Activated CD8-positive, alpha-beta memory T cell treated with anti-CD3 and anti-CD28 coated beads for 1 hour (primary cell): ENCODE measurements around the gene GRID1.

Experiments
- DNase-seq, 2 donors: peaks; one replicate each; pipeline ENCODE4 v3.0.0-alpha.2; 2020; ENCODE audit warnings: low read depth in 1 of 2; ENCODE audit errors: extremely low read depth in 1 of 2

GRID1 gene

GRCh38 chr10:86073199-86073977 lies 293.2 kb downstream of the GRID1 start:
- DNase-seq: no peak

DNA sequence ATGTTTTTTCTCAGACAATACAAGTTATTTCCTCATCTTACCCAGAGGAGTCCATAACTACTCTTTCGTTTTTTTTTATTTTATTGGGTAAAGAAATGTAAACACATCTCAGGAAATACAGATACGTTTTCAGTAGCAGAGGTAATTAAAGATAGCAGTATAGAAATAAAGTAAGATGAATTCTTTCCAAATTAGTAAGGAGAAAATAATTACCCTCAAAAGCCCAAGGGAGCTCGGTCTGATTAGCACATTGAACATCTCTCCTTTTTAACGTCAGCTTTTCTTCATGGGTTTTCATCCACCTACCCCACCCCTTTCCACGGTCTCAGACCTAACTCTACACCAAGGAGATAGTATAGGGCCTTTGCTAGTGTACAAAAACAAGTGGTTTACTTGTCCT lies 294.2 kb downstream of the GRID1 start:
- no peak for DNase-seq

DNA sequence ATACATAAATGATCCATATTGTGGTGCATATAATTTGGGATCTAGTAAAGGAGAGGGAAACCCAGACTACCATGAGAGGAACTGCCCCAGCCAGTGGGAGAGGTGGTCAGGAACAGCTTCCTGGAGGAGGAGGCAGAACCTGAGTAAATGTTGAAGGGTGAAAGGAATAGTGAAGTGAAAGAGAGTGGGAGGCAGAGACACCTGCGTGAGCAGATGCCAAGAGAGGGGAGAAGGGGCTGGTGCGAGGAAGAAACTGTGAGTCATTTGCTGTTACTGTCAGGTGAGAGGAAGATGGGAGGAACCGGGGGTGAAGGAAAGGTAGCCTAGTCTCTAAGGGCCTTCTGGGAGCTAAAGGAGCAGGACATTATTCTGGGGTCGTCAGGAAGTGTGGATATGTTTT lies 294.8 kb downstream of the GRID1 start:
- DNase-seq: no peak

DNA sequence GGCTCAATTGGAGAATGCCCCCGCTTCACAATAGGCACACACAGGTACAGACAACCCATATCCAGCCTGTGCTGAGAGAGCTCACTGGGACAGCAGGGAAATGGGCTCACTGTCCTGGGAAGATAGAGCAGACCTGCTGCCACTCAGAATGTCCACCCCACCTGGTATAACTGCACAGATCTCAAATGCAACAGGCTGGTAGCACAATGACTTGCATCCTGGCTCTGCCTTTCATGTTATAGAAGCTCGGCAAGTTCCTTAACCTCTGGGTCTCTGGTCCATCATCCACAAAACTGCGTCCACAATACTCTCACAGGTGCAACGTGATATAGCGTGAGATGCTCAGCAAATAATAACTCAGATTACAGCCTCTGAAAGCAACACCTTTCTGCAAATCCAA lies 295.4 kb downstream of the GRID1 start:
- no peak for DNase-seq

DNA sequence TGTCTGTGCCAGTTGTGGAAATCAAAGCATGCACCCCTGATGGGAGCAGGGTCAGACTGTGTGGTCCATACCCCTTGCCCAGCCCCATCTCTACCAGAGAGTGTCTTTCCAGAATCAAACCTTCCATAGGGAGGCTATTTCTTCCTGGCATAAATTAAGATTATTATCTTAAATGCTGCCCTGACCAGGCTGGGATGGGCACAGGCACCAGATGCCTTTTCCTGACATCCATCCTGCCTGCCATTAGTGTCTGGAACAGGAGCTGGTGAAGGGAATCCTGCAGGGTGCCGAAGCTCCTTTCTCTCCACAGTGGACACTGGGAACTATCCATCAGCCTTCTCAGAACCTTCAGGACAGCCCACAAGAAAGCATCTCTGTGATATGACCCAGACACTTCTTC lies 296.3 kb downstream of the GRID1 start:
- no peak for DNase-seq

DNA sequence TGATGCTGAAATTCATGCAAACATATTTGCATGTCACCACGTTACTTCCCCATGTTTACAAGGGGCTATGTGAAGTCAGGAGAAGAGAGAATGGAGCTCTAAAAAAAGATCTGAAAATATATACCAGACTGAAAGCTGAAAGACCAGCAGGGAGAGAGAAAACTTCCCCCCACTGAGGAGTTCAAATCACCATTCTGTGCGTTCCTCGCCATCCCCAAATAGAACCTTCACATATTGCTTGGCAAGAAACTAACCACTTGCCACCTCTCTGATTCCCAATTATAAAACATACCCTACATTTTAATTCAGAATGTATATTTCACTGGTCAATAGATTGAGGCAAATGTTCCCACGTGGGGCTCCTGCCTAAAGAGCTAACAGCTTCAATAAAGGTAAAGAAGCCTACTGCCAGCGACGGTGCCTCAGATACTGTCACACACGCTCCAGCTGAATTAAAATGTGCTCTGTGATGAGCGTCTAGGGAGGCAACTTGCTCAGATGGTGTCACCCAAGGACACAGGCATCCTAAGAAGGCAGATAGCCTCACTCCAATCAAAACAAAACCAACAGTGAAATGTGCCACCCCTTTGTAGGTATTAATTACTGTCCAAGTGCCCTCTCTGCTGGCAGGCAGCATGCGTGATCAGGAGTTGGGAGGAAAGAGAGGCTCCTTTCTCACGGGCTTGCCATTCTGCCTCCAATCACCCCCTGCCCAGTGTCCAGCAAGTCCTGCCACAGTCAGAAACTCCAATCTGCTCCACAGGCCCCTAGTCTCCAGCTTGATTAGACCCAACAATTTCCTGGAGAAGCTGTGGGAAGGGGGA lies 298.2 kb downstream of the GRID1 start:
- DNase-seq: no peak

DNA sequence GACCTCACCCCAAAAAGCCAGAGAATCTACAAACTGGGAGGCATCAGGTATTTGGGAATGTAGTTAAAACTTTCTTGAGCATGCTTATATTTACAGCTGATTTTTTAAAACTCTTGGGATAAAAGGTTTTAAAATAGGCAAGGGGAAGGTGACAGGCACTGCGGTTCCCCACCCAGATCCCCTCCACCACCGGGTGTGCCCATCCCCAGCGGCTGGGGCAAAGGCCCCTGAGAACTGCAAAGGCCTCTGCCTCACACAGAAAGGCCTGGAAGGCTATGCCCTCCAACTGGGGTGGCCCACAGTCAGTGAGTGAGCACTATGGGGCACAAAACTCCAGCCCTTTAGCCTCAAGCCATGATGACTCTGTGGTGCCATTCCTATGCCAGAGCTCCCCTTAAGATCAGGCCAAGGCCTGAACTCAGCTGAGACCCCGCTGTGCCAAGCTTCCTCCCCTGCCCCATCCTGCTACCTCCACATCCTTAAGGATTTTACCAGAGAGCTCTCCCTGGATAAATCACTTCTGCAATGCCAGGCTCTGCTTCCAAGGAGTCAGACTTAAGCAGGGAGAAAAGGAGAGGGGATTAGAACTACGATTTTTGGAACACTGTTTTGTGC lies 299.1 kb downstream of the GRID1 start:
- DNase-seq: no peak

DNA sequence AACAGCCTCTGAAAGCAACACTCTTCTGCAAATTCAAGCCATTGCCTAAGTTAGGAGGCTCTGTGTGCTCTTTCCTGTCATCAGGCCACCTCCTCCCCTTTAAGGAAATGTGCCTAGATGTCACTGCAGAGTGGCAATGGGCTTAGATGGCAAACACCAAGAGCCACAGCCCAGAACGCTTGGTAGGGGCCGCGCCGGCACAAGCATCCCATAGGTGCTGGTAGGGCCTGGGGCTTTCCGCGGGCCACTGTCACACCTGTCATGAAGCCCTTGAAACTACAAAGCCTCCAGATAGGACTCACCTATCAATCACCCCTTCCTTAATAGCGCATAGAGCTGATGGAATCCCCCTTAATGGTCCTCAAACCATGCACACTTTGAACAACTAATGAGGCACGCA lies 299.9 kb downstream of the GRID1 start:
- no peak for DNase-seq

DNA sequence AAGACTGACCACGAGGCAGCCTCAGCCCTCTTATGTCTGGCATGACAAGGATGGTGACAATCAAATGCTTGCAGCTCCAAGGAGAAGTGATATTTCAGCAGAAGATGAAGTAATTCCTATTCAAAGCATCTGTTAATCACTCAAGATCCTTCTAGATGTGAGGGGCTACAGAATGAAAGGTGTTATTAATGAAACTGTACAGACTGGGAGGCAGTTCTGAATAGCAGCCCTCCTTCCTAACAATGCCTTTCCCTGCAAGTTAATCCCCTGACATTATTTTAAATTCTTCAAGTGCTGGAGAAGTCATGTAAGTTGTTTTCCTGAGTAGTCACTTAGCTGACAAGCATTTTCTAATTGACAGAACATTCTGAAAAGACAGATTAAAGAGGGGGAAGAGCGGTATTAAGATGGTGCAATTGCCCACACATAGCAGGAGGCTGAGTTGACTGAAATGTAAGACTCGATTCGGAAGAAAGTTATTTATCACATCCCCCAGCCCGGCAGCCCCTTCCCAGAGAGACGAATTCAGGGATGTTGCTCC lies 300.8 kb downstream of the GRID1 start:
- DNase-seq: no peak

GRCh38 chr10:86064931-86065662 lies 301.5 kb downstream of the GRID1 start:
- DNase-seq: no peak

DNA sequence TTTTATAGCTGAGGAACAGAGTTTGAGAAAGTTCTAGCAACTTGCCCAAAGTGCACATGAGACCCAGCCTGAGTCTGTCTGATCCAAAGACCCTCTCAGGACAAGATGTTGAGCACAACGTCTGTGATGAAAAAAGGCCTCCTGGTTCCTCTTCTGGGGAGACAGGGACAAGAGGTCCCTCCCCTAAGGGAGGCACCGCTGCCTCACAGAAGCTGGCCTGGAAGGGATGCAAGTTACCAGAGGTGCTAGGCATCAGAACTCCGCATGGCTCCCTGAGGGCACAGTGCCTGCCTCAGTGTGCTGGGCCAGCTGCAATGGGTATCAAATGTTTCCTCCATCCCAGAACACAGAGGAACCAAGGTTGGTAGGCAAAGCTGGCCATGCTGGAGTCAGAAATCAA lies 302.4 kb downstream of the GRID1 start:
- no peak for DNase-seq

DNA sequence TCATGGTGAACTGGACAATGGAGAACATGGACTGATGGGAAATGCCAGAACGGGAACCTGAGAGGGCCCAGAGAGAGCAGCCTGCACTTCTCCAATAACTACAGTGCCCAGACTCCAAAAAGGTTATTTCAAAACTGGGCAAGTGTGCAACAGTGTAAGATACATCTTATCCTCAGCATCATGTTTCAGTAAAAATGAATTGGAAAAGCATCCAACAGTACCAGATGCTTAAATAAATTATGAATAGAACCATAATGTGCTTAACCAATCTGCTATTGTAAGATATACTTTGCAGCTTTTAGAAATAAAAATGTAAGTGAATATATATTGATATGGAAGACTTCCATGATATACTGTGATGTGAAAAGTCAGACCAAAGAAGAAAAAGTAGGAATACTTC lies 303.3 kb downstream of the GRID1 start:
- DNase-seq: no peak

DNA sequence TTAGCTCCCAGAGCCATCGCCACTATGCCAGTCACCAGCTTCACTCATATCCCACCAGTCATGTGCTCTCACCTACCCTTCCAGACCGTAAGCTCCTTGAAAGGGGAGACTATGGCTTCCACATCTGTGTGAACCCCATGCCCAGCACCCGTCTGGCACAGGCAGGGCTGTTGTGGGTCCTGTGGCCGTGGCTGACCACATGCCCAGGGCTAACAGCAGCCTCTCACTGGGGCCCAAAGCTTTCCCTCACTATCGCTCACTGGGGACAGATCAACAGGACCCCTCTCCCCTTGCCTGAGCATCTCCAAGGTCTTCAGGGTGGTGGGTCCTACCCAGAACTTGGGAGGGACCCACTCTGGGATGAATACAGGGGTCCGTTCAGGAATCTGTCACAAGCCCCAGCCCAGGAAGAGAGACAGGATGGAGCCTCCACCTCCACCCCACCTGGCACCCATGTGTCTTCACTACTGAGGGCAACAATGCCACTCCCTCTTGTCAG lies 303.9 kb downstream of the GRID1 start:
- no peak for DNase-seq

DNA sequence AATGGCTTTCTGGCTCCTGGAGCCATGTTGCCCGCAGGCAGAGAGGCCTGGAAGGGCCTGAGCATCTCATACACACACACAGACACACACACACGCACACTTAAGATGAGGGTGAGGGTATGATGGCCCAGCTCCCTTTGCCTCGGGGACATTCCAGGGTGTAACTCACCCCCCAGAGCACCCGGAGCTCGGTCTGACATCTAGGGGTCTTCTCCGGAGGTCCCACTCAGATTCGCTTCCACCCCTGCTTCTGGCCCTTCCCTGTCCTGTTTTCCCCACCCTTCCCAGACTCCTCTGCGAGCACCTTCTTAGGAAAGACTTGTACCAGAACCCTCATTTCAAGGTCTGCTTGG lies 304.4 kb downstream of the GRID1 start:
- DNase-seq: no peak

DNA sequence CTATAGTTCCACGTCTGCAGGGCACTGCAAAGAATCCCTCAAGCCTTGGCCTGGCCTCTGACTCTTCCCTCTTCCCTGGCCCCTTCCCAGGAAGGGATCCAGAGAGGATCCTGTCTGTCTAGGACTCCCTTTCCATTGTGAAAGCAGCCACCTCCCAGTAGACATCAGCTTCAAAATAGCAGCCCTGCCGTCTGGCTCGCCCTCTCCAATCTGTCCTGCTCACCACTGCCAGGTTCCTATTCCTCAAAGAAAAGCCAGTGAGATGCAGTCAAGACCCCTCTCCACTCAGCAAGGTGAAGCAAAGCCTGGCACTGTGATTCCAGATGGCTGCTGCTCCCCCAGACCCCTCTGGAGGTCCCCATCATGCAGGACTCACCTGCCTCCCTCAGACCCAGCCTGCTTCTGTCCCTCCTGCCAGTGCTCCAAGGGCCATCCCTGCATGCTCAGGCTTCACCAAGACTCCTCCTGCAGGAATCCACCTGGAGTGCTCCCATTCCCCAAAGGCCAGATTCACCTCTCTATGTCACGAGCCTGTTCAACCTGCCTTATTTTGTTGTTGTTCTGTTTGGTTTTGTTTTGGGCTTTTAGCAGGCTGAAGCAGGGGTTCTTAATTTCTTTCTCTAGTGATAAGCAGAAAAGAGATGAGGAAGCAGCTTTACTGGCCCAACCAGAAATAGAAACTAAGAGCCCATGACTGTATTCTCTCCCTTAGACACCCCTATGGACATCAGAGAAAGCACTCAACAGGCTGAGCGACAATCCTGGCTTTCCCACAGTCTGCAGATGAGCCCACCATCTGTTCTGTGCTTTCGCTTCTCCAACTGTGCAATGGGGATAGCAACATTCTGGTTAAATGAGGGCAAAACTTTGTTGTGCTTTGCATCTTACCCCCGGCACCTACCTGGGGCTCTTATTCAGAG lies 305.1 kb downstream of the GRID1 start:
- no peak for DNase-seq

GRCh38 chr10:86060386-86061277 lies 306.0 kb downstream of the GRID1 start:
- DNase-seq: no peak

DNA sequence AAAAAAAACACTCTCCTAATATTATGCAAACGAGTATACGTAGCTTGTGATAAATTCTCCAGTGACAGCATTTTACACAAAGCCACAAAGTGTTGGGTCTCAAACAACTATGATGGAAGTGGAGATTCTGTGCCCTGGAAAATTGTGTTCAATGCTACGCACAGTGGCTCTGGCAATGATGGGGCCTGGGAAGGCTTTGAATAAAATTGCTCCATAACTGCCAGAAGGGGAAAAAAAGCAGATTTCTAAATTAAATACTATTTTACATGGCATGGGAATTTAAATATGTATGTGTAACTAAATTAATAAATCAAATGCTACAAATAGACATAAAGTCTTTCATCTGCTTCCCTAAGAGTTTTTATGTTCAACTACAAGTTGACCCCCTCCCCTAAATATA lies 306.7 kb downstream of the GRID1 start:
- DNase-seq: no peak

GRCh38 chr10:86058964-86059363 lies 307.6 kb downstream of the GRID1 start:
- no peak for DNase-seq

GRCh38 chr10:86057708-86058107 lies 308.9 kb downstream of the GRID1 start:
- DNase-seq: no peak
